Peyer's patch (tissue), 4 donors: ENCODE measurements around the gene IFT25. TPM values are rescaled to one million over a fixed set of nuclear protein-coding genes. Genes with fewer than 3 reads are reported as not detected.

ENCODE experiments used
- DNase-seq, 3 donors: peaks; one replicate each; pipeline ENCODE4 v3.0.0-alpha.2; 2017 to 2019
- H3K27ac ChIP-seq, 4 donors: fragments of 200-600 bp; sonication (generic); one replicate each; pipeline ENCODE4 v1.5.1; 2016 to 2019
- H3K27me3 ChIP-seq, 2 donors: fragments of 200-600 bp; sonication (generic); one replicate each; pipeline ENCODE4 v1.5.1; 2019
- H3K36me3 ChIP-seq, 3 donors: fragments of 200-600 bp; sonication (generic); one replicate each; pipeline ENCODE4 v1.5.1; 2016 to 2019
- H3K4me1 ChIP-seq, 4 donors: fragments of 200-600 bp; sonication (generic); one replicate each; pipeline ENCODE4 v1.5.1; 2016 to 2019
- H3K4me3 ChIP-seq, 4 donors: fragments of 200-600 bp; sonication (generic); 1 replicate in 3 of 4; 2 replicates in 1 of 4; pipeline ENCODE4 v1.5.1; 2016 to 2019; ENCODE audit warnings: mild to moderate bottlenecking in 1 of 4
- H3K9me3 ChIP-seq, 4 donors: fragments of 200-600 bp; sonication (generic); one replicate each; pipeline ENCODE4 v1.5.1; 2016 to 2019; ENCODE audit warnings: mild to moderate bottlenecking in 1 of 4
- CTCF ChIP-seq, 6 experiments: fragments of 450-650 bp in 4 of 6; fragments of 200-600 bp in 2 of 6; sonication (generic) in 1 of 6; IDR thresholded peaks; one replicate each; pipeline ENCODE4 v1.5.1; 2017 to 2019; ENCODE audit warnings: antibody characterized with exemption in 6 of 6, mild to moderate bottlenecking in 3 of 6, moderate library complexity in 1 of 6
- POLR2A ChIP-seq, 2 donors: fragments of 450-650 bp; IDR thresholded peaks; one replicate each; pipeline ENCODE4 v1.5.1; 2017; ENCODE audit warnings: antibody characterized with exemption in 2 of 2, mild to moderate bottlenecking in 2 of 2, moderate library complexity in 2 of 2
- total RNA-seq, 4 donors: library from RNA; depleted of rRNA; stranded (reverse); fragments of >200 nt; gene quantifications; one replicate each; pipeline ENCODE4 v1.1.0, GENCODE V29; 2016

The IFT25 gene
- total RNA-seq, 4 donors from 2014 or later = 13.8 to 42.9 (median 27.1) TPM

GRCh38 chr1:53951697-53952096 lies 6.2 kb upstream of the IFT25 start:
- Histone ChIP-seq H3K27me3 (no peaks in the 10 kb centered on the region), H3K9me3 (no peaks in the 10 kb centered on the region), H3K4me1 (peaks cover 0 to 12% (median 3%) of the 10 kb centered on the region in 4 donors), H3K27ac (no peak overlapping the region), H3K36me3 (peaks cover 0 to 24% (median 0%) of the 10 kb centered on the region in 3 donors), H3K4me3 (no peak overlapping the region)
- TF ChIP-seq CTCF (IDR thresholded peaks at IDR 0.05) (no peak), POLR2A (IDR thresholded peaks at IDR 0.05) (no peak)
- DNase-seq = no peak

- peaks cover 4 to 18% (median 5%) of the 10 kb centered on the region in 4 donors for H3K4me1 ChIP-seq
- peaks cover 0 to 20% (median 0%) of the 10 kb centered on the region in 3 donors for H3K36me3 ChIP-seq
- no peak overlapping the region for H3K27ac ChIP-seq
- TF ChIP-seq CTCF (IDR thresholded peaks at IDR 0.05) (peak in 5 of 6 experiments; percentile 29 to 43 (median 40)), POLR2A (IDR thresholded peaks at IDR 0.05) (no peak)
- no peak overlapping the region for H3K4me3 ChIP-seq
- no peaks in the 10 kb centered on the region for H3K9me3 ChIP-seq
- no peak for DNase-seq
- no peaks in the 10 kb centered on the region for H3K27me3 ChIP-seq
These were observed 3.8 kb upstream of the IFT25 start for GRCh38 chr1:53949023-53949990.

GRCh38 chr1:53948291-53948690 lies 2.8 kb upstream of the IFT25 start:
- no peak overlapping the region for H3K27ac ChIP-seq
- TF ChIP-seq POLR2A (IDR thresholded peaks at IDR 0.05) (no peak), CTCF (IDR thresholded peaks at IDR 0.05) (no peak)
- no peaks in the 10 kb centered on the region for H3K27me3 ChIP-seq
- H3K4me1 ChIP-seq = peaks cover 4 to 22% (median 5%) of the 10 kb centered on the region in 4 donors
- H3K36me3 ChIP-seq = peaks cover 0 to 12% (median 0%) of the 10 kb centered on the region in 3 donors
- DNase-seq = no peak
- no peaks in the 10 kb centered on the region for H3K9me3 ChIP-seq
- no peak overlapping the region for H3K4me3 ChIP-seq

DNA sequence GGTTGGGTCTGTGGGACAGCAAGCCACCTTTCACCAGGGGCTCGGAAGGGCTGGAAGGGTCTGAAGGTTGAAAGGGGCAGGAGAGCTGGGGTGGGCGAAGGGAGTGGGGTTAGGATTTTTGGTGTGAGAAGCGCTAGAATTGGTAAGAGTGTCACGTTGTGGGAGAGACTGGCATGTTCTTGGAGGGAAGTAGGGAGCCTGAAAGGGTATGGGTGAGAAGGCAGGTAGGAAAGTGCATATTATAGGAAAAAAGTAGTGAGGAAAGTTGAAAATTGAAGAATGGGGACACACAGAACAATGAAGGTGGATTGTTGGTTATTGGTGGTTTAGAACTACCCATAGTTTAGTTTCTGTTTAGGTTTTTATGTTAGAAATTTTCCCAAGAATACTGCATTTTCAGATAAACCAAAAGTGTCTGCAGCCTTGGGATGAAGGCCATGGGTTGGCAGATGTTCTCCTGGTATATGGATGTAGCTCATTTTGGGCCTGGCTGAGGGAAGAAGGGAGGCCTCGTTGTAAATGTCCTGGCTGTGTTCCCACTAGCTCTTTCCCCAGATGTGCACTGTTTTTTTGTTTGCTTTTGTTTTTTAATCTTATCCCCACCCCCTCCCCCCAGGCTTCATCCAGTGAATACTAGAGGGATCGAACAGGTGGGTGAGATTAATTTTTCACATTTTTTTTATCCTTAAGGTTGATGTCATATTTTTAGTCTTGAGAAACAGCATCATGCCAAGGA lies 1.8 kb upstream of the IFT25 start:
- Histone ChIP-seq H3K4me3 (peak overlapping the region; percentile 76 to 94 (median 82)), H3K27ac (peak overlapping the region in 2 of 4 donors; percentile 85 to 97), H3K9me3 (no peaks in the 10 kb centered on the region), H3K4me1 (peaks cover 4 to 22% (median 5%) of the 10 kb centered on the region in 4 donors), H3K27me3 (no peaks in the 10 kb centered on the region), H3K36me3 (peaks cover 0 to 5% (median 0%) of the 10 kb centered on the region in 3 donors)
- DNase-seq = no peak
- TF ChIP-seq POLR2A (IDR thresholded peaks at IDR 0.05) (no peak), CTCF (IDR thresholded peaks at IDR 0.05) (no peak)

DNA sequence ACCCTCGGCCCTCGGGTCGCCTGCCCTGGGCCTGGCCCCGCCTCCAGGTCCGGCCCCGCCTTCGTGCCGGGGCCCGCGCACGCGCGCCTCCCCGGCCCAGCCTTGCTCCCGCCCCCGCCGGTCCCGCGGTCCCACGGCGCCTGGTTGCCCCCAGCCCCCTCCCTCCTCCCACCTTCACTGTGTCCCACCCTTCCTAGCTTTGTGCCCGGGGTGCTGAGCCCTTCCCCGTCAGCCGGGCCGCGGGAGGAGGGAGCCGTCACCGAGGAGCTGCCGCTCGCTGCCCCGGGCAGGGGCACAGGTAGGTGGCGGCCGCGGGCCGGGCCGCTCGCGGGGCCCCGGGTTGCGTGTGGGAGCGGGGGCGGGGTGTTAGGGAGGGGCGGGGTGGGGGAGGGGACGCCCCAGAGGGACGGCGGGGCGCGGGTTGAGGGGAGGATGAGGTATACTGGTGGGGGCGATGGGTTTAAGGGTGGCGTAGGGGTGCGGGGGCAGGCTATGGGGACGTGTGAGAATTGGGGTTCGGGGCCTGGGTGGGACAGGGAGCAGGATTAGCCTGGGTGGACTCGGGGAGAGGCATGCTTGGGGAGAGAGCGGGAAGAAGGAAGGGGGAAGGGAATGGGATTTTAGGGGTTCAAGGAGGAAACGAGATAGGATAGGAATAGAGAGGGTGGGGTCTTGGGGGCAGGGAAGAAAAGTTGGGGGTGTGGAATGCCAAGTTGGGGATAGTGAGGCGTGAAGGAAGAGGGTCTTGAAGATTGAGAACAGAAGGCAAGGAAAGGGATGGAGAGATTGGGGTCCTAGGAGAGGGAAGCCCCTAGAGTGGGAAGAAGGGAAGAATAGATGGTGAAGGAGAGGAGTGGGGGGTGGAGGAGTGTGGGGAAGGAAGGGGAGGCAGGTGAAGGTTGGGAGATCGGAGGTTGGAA lies 1.0 kb upstream of the IFT25 start, which contains the start of gene LRRC42:
Gene LRRC42, plus strand, starts transcription at position 99 of the 920 bp plus-strand sequence. CDS start 5,650 bp downstream, outside the sequence.
- H3K27me3 ChIP-seq = no peaks in the 10 kb centered on the region
- DNase-seq = no peak
- TF ChIP-seq POLR2A (IDR thresholded peaks at IDR 0.05) = no peak
- TF ChIP-seq CTCF (IDR thresholded peaks at IDR 0.05) = peak in 4 of 6 experiments; percentile 32 to 55 (median 45)
- H3K4me3 ChIP-seq = peak within 1 kb of the TSS; percentile 76 to 94 (median 82)
- peak within 1 kb of the TSS; percentile 85 to 97 (median 88) for H3K27ac ChIP-seq
- peaks cover 4 to 22% (median 5%) of the 10 kb centered on the region in 4 donors for H3K4me1 ChIP-seq
- no peaks in the 10 kb centered on the region for H3K36me3 ChIP-seq
- no peaks in the 10 kb centered on the region for H3K9me3 ChIP-seq
